ENCODE results near the gene GPATCH2L. TPM values are rescaled to one million over a fixed set of nuclear protein-coding genes. Genes with fewer than 3 reads are reported as not detected.

GPATCH2L gene
- total RNA-seq = 10 to 100 TPM; 15.2 to 96.5 (median 48.7) TPM
- 1 to 10 TPM; 2.2 to 5.0 (median 3.4) TPM for polyA plus RNA-seq
- long read RNA-seq, donor 1, full-length matches to known transcripts = 1 of 1 reads
- long read RNA-seq, donor 1, partial matches to known transcripts = 0 of 1 reads
- long read RNA-seq, donor 1, other reads (novel, unspliced or antisense) = 0 of 1 reads
- long read RNA-seq, donor 2, partial matches to known transcripts = 0 of 1 reads
- long read RNA-seq, donor 2, other reads (novel, unspliced or antisense) = 0 of 1 reads
- long read RNA-seq, donor 3, partial matches to known transcripts = 0 of 2 reads
- long read RNA-seq, donor 3, other reads (novel, unspliced or antisense) = 0 of 2 reads
- long read RNA-seq, donor 4 = 0 reads
- long read RNA-seq, donor 5, full-length matches to known transcripts = 3 of 3 reads
- long read RNA-seq, donor 5, partial matches to known transcripts = 0 of 3 reads
- long read RNA-seq, donor 5, other reads (novel, unspliced or antisense) = 0 of 3 reads
- long read RNA-seq, donor 6, full-length matches to known transcripts = 3 of 3 reads
- long read RNA-seq, donor 6, partial matches to known transcripts = 0 of 3 reads
- long read RNA-seq, donor 6, other reads (novel, unspliced or antisense) = 0 of 3 reads
- long read RNA-seq, donor 7, full-length matches to known transcripts = 3 of 3 reads
- long read RNA-seq, donor 7, partial matches to known transcripts = 0 of 3 reads
- long read RNA-seq, donor 7, other reads (novel, unspliced or antisense) = 0 of 3 reads
- long read RNA-seq, donor 8, partial matches to known transcripts = 11 of 12 reads
- long read RNA-seq, donor 8, other reads (novel, unspliced or antisense) = 0 of 12 reads
- long read RNA-seq, donor 9, full-length matches to known transcripts = 2 of 2 reads
- long read RNA-seq, donor 9, partial matches to known transcripts = 0 of 2 reads
- long read RNA-seq, donor 9, other reads (novel, unspliced or antisense) = 0 of 2 reads
- long read RNA-seq, donor 10, full-length matches to known transcripts = 1 of 1 reads
- long read RNA-seq, donor 10, partial matches to known transcripts = 0 of 1 reads
- long read RNA-seq, donor 10, other reads (novel, unspliced or antisense) = 0 of 1 reads

- Histone ChIP-seq H3K4me3 (peak within 1 kb of the TSS; percentile 78 to 98 (median 82)), H3K9me3 (no peaks in the 10 kb centered on the region), H3K27ac (peak within 1 kb of the TSS; percentile 81 to 91 (median 88)), H3K27me3 (no peaks in the 10 kb centered on the region), H3K4me1 (peaks cover 33 to 50% (median 41%) of the 10 kb centered on the region in 4 donors), H3K36me3 (peaks cover 5 to 22% (median 15%) of the 10 kb centered on the region in 4 donors)
- 3 to 4% (median 3%) methylated on average over 41 to 43 of the region's 43 CpGs for WGBS, 5 donors
- TF ChIP-seq, protein P1, sequence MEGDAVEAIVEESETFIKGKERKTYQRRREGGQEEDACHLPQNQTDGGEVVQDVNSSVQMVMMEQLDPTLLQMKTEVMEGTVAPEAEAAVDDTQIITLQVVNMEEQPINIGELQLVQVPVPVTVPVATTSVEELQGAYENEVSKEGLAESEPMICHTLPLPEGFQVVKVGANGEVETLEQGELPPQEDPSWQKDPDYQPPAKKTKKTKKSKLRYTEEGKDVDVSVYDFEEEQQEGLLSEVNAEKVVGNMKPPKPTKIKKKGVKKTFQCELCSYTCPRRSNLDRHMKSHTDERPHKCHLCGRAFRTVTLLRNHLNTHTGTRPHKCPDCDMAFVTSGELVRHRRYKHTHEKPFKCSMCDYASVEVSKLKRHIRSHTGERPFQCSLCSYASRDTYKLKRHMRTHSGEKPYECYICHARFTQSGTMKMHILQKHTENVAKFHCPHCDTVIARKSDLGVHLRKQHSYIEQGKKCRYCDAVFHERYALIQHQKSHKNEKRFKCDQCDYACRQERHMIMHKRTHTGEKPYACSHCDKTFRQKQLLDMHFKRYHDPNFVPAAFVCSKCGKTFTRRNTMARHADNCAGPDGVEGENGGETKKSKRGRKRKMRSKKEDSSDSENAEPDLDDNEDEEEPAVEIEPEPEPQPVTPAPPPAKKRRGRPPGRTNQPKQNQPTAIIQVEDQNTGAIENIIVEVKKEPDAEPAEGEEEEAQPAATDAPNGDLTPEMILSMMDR (IDR thresholded peaks at IDR 0.05) = no peak
- no peak for TF ChIP-seq EP300 (IDR thresholded peaks at IDR 0.05)
- peak; percentile 85 to 90 (median 90) for TF ChIP-seq POLR2AphosphoS5 (IDR thresholded peaks at IDR 0.05)
- TF ChIP-seq POLR2A (IDR thresholded peaks at IDR 0.05) = peak in 2 of 4 donors; percentile 22 to 41
- intact Hi-C loops (cut with DNase I; ENCODE audit: low total_unique reads) = no loop called here
- peak; percentile 96 to 98 for DNase-seq
These were observed at the start of gene GPATCH2L for GRCh38 chr14:76151398-76152332. Gene GPATCH2L, plus strand, starts transcription at chr14:76151922. Its CDS starts 2,442 bp downstream, at chr14:76154364.

GRCh38 chr14:76104802-76105355 lies 46.8 kb upstream of the GPATCH2L start:
- Histone ChIP-seq H3K9me3 (peaks cover 0 to 4% (median 0%) of the 10 kb centered on the region in 4 donors), H3K36me3 (no peaks in the 10 kb centered on the region), H3K4me1 (peaks cover 0 to 19% (median 0%) of the 10 kb centered on the region in 4 donors), H3K27me3 (no peaks in the 10 kb centered on the region), H3K27ac (no peak overlapping the region), H3K4me3 (no peak overlapping the region)
- intact Hi-C loops (cut with DNase I; ENCODE audit: low total_unique reads) = no loop called here
- TF ChIP-seq, protein P1 (IDR thresholded peaks at IDR 0.05) = no peak
- TF ChIP-seq EP300 (IDR thresholded peaks at IDR 0.05) = no peak
- TF ChIP-seq POLR2A (IDR thresholded peaks at IDR 0.05) = no peak
- no peak for TF ChIP-seq POLR2AphosphoS5 (IDR thresholded peaks at IDR 0.05)
- DNase-seq = no peak
- 76 to 82% (median 79%) methylated on average over 8 of the region's 8 CpGs for WGBS, 5 donors

DNA sequence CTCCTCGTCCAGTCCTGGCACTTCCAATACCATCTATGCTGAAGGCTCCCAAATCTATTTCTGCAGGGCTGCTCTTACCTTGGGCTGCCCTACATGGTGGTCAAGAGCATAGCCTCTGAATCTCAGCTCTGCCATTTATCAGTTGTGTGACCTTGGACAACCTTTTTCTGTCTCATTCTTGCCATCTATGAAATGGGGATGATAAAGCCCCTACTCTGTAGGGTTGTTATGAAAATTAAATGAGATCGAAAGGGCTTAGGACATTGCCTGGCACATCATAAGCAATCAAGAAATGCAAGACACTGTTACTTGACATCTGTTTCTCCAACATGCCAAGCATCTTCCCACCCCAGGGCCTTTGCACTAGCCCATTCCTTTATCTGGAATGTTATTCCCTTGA lies 45.5 kb upstream of the GPATCH2L start:
- Histone ChIP-seq H3K27ac (no peak overlapping the region), H3K9me3 (peaks cover 0 to 4% (median 0%) of the 10 kb centered on the region in 4 donors), H3K4me3 (no peak overlapping the region), H3K27me3 (no peaks in the 10 kb centered on the region), H3K36me3 (no peaks in the 10 kb centered on the region), H3K4me1 (peaks cover 0 to 10% (median 0%) of the 10 kb centered on the region in 4 donors)
- intact Hi-C loops (cut with DNase I; ENCODE audit: low total_unique reads) = no loop called here
- WGBS, 5 donors = 74 to 93% (median 88%) methylated on average over 2 of the region's 2 CpGs
- DNase-seq = no peak
- TF ChIP-seq EP300 (IDR thresholded peaks at IDR 0.05) = no peak
- TF ChIP-seq, protein P1 (IDR thresholded peaks at IDR 0.05) = no peak
- no peak for TF ChIP-seq POLR2AphosphoS5 (IDR thresholded peaks at IDR 0.05)
- TF ChIP-seq POLR2A (IDR thresholded peaks at IDR 0.05) = no peak

Measured in stomach (tissue), 19 donors.